Parathyroid adenoma (tissue), 2 donors: Measurements from ENCODE around the gene FAM174B.

Source experiments
- H2AFZ ChIP-seq: fragments of 300-600 bp; sonication (generic); one replicate; pipeline ENCODE4 v1.7.0; 2017; ENCODE audit warnings: antibody characterized with exemption, mild to moderate bottlenecking
- H3K27ac ChIP-seq: fragments of 300-600 bp; sonication (generic); one replicate; pipeline ENCODE4 v1.7.0; 2017
- H3K27me3 ChIP-seq: fragments of 300-600 bp; sonication (generic); one replicate; pipeline ENCODE4 v1.7.0; 2017; ENCODE audit warnings: low read length; ENCODE audit not compliant: control insufficient read depth, insufficient read depth
- H3K36me3 ChIP-seq: fragments of 300-600 bp; sonication (generic); one replicate; pipeline ENCODE4 v1.7.0; 2017; ENCODE audit warnings: low read length; ENCODE audit not compliant: control insufficient read depth, insufficient read depth
- H3K4me1 ChIP-seq: fragments of 300-600 bp; sonication (generic); one replicate; pipeline ENCODE4 v1.7.0; 2017; ENCODE audit warnings: control low read depth
- H3K4me2 ChIP-seq: fragments of 300-600 bp; sonication (generic); one replicate; pipeline ENCODE4 v1.7.0; 2017; ENCODE audit warnings: low read length
- H3K4me3 ChIP-seq: fragments of 300-600 bp; sonication (generic); one replicate; pipeline ENCODE4 v1.7.0; 2017; ENCODE audit warnings: low read depth, low read length
- H3K79me2 ChIP-seq: fragments of 300-600 bp; sonication (generic); one replicate; pipeline ENCODE4 v1.7.0; 2017; ENCODE audit warnings: control low read depth
- H3K9ac ChIP-seq: fragments of 300-600 bp; sonication (generic); one replicate; pipeline ENCODE4 v1.7.0; 2017; ENCODE audit warnings: mild to moderate bottlenecking
- H3K9me3 ChIP-seq: fragments of 300-600 bp; sonication (generic); one replicate; pipeline ENCODE4 v1.7.0; 2017; ENCODE audit warnings: low read length; ENCODE audit not compliant: control insufficient read depth
- CTCF ChIP-seq: fragments of 300-600 bp; sonication (generic); IDR thresholded peaks from one replicate; pipeline ENCODE4 v1.7.0; 2017; ENCODE audit warnings: antibody characterized with exemption, mild to moderate bottlenecking
- donor health status: primary hyperparathyroidism.

FAM174B gene

DNA sequence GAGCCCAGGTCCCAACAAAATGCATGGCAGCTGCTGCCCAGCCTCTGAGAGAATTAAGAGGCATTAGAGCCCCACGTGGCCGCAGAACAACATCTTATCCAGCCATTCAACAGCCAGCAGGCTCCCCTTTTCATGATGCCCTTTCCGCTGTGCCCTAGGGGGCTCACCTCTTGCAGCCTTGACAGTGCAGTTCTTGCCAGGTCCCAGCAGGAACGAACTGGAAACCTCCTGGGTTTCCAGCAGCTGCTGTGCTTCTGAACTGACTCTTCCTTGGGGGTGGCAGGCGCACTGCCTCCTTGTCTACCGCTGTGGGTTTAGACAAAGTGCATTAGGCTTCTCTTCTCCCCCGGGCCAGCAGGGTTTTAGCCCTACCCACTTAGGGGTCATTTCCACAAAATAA is 85.2 kb downstream of the FAM174B start:
- H3K4me2 ChIP-seq, result no peak overlapping the region
- no peak overlapping the region for H3K9ac ChIP-seq
- TF ChIP-seq CTCF, result no peak
- H2AFZ ChIP-seq, result no peak overlapping the region
- H3K27ac ChIP-seq, result no peak overlapping the region
- H3K4me1 ChIP-seq, result no peaks in the 10 kb centered on the region
- H3K4me3 ChIP-seq, result no peak overlapping the region
- no peaks in the 10 kb centered on the region for H3K9me3 ChIP-seq
- H3K79me2 ChIP-seq, result no peaks in the 10 kb centered on the region
- no peaks in the 10 kb centered on the region for H3K27me3 ChIP-seq
- H3K36me3 ChIP-seq, result no peaks in the 10 kb centered on the region

- no peaks in the 10 kb centered on the region for H3K9me3 ChIP-seq
Observed at GRCh38 chr15:92569778-92570177, 85.8 kb downstream of the FAM174B start.

More at GRCh38 chr15:92569778-92570177, 85.8 kb downstream of the FAM174B start:
- H3K27ac ChIP-seq, result no peak overlapping the region
- H3K9ac ChIP-seq, result no peak overlapping the region
- H3K27me3 ChIP-seq, result no peaks in the 10 kb centered on the region
- H3K4me1 ChIP-seq, result no peaks in the 10 kb centered on the region
- no peak overlapping the region for H3K4me2 ChIP-seq
- no peaks in the 10 kb centered on the region for H3K36me3 ChIP-seq
- no peak overlapping the region for H2AFZ ChIP-seq
- no peak for TF ChIP-seq CTCF
- no peaks in the 10 kb centered on the region for H3K79me2 ChIP-seq
- no peak overlapping the region for H3K4me3 ChIP-seq
